Measurements from ENCODE around the gene APBA2.

Gene APBA2

DNA sequence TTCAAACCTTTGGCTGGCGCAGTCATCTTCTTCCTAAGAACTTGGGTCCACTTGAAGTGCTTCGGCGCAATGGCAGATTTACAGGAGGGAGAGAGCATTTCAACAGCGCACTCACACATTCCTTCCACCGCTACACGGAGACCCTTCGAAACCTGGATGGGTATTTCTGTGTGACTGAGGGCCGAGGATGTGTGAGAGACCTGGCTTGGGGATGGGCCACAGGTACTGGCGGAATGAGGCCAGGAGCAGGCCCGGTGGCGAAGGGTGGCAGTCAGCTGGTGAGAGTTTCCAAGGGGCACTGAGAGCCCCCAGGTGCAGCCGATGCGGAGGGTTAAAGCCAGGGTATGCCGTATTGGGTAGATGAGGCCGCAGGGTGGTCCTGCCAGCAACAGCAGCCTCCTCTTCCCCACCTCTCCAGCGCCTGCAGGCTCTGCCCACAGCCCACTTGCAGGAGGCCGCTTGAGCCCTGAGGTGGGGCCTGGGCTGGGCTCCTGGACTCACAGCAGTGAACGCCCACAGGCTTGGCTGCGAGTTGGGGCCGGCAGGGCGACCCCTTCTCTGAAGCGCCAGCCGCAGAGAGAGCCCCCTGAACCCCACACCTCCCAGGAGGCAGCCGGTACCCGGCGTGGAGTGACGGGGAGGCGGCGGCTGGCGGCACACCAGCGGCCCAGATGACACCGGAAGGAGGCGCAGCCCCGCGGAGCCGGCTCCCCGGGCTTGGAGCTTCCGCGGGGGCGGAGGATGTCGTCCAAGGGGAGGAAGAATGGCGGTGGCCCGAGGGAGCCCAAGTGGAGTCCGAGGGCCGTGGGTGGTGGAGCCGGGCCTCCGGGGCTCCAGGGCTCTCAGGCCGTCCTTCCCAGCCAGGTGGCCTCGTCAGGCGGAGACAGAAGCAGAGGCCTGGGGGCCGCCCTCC is 217.4 kb downstream of the APBA2 start:
- DNase-seq (ENCODE audit: low read depth in 3 of 3): no peak

GRCh38 chr15:29103824-29104565 is 218.2 kb downstream of the APBA2 start:
- peak; percentile 35 to 53 (median 44) for DNase-seq (ENCODE audit: low read depth in 3 of 3)

DNA sequence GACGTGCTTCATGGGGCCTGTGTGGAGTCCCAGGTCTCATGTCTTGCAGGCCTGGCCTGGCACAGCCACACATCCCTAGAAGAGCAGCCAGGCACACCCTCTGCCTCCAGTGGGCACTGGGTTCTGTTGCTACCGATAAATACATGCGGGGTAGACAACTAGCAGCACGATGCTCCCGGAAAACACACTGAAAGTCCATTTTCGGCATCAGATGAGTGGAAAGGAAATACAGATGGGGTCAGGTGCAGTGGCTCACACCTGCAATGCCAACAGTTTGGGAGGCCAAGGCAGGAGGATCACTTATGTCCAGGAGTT is 218.7 kb downstream of the APBA2 start:
- DNase-seq (ENCODE audit: low read depth in 3 of 3): no peak

- no peak for DNase-seq (ENCODE audit: low read depth in 3 of 3)
These were observed 219.5 kb downstream of the APBA2 start for GRCh38 chr15:29105151-29105854.

- no peak for DNase-seq (ENCODE audit: low read depth in 3 of 3)
These were observed 220.3 kb downstream of the APBA2 start for GRCh38 chr15:29106116-29106515.

- no peak for DNase-seq (ENCODE audit: low read depth in 3 of 3)
These were observed 220.9 kb downstream of the APBA2 start for GRCh38 chr15:29106551-29107290.

- no peak for DNase-seq (ENCODE audit: low read depth in 3 of 3)
These were observed 221.6 kb downstream of the APBA2 start for GRCh38 chr15:29107291-29107890.

DNA sequence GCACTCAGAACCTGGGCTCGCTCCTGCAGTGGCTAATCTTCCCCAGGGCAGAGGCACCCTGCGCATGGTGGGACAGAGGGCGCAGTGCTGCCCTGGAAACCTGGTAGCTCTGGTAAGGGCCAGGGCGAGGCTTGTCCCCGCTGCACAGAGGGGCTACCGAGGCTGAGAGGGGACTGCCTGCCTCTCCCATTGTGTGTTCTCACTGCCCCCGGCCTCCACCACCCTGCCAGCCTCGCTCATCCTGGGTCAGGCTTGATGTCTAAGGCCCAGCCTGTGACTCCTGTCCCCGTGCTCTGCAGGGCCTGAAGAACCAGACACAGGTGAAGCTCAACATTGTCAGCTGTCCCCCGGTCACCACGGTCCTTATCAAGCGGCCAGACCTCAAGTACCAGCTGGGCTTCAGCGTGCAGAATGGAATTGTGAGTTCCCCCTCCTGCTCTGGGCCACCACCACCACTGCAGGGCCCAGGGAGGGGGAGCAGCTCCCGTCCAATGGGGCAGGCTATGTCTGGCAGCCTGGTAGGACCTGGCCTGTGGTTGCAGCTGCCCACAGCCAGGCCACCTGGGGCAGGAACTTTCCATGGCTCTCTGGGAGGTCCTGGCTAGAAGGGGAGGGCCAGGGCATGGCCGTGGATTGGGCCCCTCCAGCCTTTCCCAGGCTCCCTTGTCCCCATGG is 222.3 kb downstream of the APBA2 start:
- DNase-seq (ENCODE audit: low read depth in 3 of 3): no peak

DNA sequence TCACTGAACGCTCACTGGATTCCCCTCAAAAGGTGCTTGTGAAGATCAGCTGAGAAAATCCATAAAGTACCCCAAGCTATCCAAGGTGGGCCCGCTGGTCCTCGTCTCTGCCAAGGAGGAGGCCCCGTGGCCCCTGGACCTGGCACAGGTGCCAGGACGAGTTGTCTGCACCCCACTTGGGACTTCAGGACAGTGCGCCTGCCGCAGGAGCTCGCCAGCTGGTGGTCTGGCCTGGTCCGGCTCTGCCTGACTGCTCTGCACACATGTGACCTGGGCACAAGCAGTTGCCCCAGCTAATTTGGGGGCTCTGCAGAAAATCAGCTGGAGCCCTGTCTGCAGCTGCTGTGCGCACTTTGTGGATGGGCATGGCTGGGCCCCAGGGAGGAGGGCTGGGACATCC is 224.0 kb downstream of the APBA2 start:
- no peak for DNase-seq (ENCODE audit: low read depth in 3 of 3)

GRCh38 chr15:29110176-29110575 is 224.4 kb downstream of the APBA2 start:
- DNase-seq (ENCODE audit: low read depth in 3 of 3): no peak

- DNase-seq (ENCODE audit: low read depth in 3 of 3): no peak
These were observed 225.0 kb downstream of the APBA2 start for GRCh38 chr15:29110733-29111132.

GRCh38 chr15:29111705-29112281 is 226.0 kb downstream of the APBA2 start:
- no peak for DNase-seq (ENCODE audit: low read depth in 3 of 3)

DNA sequence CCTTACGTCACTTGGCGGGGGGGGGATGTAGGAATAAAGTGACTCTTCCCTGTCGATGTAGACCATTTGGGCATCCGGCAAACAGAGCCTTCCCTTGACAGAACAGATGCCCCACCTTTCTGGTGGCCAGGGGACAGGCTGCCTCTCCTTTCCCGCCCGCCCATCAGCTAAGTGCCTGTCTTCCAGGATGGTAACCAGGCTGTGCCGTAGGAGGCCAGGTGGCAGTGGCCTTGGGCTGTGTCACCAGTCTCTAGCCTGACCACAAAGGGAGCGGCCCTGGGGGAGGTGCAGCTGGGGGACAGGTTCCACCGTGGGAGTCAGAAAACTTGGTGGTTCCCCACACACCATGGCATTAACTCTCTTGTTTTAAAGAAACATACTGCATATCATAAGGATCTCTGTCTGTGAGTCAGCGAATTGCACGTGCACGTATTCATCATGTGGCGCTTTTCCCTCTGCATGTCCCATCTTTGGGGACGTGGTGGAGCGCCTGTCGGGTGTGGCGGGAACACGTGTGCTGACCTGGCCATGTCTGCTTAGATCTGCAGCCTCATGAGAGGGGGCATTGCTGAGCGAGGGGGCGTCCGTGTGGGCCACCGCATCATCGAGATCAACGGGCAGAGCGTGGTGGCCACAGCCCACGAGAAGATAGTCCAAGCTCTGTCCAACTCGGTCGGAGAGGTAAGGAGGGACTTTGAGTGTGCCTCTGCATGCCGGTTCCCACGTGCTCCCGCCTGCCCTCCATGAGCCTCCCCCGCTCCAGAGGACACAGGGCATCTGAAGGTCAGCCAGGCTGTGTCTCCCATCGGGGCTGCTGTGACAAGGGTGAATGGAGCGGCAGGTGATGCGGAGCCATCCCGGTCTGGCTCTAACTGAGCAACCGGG is 227.8 kb downstream of the APBA2 start:
- no peak for DNase-seq (ENCODE audit: low read depth in 3 of 3)

DNA sequence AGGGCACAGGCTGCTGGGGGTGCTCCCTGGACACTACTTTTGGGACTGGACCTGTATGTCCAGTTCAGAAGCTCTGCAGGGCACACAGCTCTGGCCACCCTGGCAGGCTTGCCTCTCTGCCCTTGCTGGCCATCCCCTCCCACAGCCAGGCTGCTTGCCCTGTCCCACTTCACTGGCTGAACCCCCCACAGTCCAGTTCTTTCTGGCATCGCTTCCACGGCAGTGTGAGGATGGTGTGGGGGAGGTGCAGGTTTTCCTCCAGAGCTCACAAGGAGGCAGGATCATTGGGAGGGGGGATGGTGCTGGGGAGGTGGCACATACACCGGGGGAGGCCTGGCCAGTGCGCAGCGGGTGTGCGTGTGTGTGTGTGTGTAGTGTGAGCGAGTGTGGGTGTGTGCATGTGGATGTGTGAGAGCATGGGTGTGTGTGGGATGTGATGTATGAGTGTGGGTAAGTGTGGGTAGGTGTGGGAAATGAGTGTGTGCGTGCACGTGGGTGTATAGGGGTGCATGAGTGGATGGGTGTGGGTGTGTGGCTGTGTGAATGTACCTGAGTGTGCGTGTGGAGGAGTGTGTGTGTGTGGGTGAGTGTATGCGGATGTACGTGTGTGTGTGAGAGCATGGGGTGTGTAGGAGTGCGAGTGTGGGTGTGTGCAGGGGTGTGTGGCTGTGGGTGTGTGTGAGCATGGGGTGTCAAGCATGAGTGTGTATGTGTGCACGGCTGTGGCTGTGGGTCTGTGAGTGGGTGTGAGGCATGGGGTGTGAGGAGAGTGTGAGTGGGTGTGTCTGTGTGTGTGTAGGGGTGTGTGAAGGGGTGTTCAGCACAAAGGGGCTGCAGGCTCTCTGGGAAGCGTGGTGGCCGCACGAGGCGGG is 228.7 kb downstream of the APBA2 start:
- no peak for DNase-seq (ENCODE audit: low read depth in 3 of 3)

DNA sequence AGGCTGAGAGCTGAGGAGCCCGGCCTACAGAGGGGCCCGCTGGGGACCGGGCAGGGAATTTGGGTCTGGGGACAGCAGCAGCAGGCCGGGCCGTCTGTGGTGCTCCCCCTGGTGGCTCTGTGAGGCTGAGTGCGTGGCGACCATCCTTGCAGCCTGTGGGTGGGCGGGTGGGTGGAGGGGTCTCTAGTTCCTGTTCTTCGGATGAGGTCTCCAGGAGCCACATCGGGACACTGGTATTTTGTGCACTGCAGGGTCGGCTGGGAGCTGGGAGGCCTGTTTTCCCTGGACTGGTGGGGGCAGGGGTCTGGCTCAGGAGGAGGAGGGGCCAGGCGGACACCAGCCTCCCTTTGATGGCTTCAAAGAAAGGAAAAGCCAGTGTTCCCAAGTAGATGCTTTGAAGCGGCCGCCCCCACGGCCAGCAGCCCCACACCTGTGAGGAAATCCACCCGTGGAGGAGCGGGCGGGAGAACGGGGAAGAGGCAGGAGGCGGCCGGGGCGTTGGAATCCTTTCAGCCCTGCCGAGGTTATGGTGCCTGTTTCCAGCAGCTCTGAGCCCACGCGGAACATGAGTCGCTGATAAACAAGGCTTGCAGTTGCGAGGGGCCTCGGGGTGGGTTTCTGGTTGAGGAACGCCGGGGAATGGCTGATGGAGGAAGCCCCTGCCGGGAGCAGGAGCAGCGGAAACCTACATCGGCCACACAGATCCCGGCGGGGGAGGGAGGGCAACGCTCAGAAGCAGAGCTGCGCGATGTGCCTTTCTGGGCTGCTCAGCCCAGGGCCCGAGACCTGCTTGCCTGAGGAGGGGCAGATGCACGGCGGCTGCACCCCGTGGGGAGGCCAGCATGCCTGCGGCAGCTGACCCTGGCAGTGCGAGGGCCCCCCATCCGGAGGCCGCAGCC is 229.6 kb downstream of the APBA2 start:
- DNase-seq (ENCODE audit: low read depth in 3 of 3): no peak

DNA sequence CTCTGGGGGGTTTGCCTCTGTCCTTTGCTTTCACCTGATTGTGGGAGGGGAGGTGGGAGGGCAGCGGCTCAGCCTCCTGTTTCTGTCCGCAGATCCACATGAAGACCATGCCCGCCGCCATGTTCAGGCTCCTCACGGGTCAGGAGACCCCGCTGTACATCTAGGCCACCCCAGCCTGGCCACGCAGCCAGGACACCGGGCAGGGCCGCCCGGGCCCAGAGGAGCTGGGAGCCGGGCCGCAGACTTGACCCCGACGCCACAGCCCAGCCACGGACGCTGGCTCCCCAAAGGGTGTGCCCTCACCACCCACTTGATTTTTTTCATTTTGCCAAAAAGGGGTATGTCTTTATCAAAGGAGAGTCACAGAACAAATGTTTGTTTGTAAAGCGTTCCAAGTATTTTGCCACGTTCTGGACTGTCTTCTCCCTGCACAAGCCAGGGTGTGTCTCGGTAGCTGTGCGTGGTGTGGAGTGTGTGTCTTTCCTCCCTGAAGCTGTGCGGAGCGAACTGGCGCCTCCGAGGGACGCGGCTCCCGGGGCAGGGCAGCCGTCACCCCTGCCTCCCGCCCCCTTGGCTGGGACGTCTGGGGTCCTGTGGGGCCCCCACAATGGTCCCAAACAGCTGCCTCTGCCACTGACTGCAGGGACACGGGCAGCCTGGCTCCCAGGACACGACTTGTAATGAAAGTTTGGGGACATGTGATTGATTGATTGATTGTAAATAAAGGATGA is 231.4 kb downstream of the APBA2 start:
- no peak for DNase-seq (ENCODE audit: low read depth in 3 of 3)

GRCh38 chr15:29117778-29118177 is 232.0 kb downstream of the APBA2 start:
- no peak for DNase-seq (ENCODE audit: low read depth in 3 of 3)

Measured in stimulated activated CD4-positive, alpha-beta T cell treated with anti-CD3 and anti-CD28 coated beads, TNF-alpha, amount 100 ng/mL, for 48 hours (primary cell).